HG02642 (cell line): ENCODE data around the gene TMEM132A.
"Not testable (repeated sequence)": the region's sequence is repeated elsewhere in the genome, so short reads cannot be mapped to it uniquely, and the experiment has no call there.

Source experiments
- ATAC-seq: cut with Tn5 transposase; IDR thresholded peaks from one replicate; pipeline ENCODE4 v1.9.1; 2021; ENCODE audit warnings: mild to moderate bottlenecking; ENCODE audit not compliant: unreplicated experiment, poor library complexity

The TMEM132A gene

DNA sequence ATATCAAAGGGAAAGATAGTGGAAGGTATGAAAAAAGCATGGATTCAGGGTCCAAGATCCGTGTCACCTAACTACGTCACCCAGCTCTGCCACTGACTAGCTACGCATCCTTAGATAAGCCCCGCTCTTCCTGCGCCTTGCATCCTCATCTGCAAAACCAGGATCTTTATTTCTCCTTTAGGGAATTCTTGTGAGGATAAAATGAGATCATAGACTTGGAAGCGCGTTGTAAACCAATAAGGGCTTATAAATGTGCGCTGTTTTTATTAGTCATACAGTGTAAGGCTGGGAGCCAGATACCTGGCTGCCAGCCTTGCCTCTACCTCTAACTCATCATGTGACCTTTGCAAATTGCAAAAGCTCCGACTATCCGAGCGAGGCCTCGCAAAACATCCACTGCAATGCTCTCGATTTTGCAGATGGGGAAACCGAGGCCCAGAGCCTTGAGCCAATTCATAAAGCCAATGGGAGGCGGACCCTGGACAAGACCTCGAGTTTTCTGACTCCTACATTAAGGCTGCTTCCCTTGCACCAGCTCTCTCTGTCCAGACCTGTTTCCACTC is 18.6 kb upstream of the TMEM132A start:
- ATAC-seq, result no peak

- ATAC-seq, result peak; percentile 77
These were observed 17.9 kb upstream of the TMEM132A start, which contains the start of gene PRPF19 for GRCh38 chr11:60906132-60906972. Gene PRPF19 (minus strand): TSS chr11:60906585. CDS start chr11:60906382, 203 bp downstream.

DNA sequence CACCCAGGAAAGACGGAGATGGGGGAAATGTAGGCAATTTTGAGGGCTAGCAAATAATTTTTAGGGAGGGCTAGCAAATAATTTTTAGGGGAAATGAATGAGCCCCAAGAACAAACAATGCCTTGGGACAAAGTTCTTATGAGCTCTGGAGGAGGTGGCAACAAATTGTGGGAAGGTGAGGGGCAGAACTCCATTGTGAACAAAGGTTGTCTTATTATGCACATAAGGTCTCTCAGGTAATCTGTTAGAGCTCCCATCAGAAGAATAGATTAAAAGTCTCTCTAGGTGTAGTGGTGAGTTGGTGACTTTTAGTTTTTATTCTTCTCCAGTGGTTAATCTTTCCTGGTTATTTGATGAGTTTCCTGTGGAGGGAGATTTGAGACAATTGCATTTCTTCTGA is 15.5 kb upstream of the TMEM132A start:
- ATAC-seq, result no peak

GRCh38 chr11:60909680-60910280 is 14.5 kb upstream of the TMEM132A start:
- ATAC-seq, result not testable (repeated sequence)

GRCh38 chr11:60910281-60910687 is 14.0 kb upstream of the TMEM132A start:
- ATAC-seq, result peak; percentile 32

- no peak for ATAC-seq
These were observed 13.4 kb upstream of the TMEM132A start for GRCh38 chr11:60910711-60911380.

DNA sequence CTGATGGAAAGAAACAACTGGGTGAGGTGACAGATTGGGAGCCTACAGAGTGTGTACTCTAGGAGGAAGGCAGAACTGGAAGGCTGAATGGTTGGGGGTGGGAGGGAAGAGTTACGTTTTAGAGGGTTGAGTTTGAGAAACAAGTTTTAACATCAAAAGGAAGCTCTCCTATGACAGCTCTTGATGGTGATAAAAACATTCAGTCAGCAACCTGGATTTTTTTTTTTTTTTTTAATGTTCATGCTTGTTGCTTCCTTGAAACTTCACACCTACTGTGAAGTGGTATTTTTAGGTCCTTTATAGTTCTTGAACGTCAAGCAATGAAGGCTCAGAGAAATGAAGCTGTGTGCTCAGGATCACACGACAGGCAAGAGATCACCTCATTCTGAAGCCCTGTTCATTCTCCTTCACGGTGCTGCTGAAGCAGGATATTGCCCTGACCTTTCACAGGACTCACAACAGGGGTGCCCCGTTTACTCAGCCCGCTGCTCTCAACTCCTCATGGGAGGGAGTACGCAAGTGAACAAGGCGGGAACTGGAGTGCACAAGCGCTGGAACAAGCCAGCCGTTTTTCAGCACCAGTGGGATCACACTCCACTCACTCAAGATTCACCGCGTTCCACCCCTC is 11.9 kb upstream of the TMEM132A start:
- no peak for ATAC-seq

DNA sequence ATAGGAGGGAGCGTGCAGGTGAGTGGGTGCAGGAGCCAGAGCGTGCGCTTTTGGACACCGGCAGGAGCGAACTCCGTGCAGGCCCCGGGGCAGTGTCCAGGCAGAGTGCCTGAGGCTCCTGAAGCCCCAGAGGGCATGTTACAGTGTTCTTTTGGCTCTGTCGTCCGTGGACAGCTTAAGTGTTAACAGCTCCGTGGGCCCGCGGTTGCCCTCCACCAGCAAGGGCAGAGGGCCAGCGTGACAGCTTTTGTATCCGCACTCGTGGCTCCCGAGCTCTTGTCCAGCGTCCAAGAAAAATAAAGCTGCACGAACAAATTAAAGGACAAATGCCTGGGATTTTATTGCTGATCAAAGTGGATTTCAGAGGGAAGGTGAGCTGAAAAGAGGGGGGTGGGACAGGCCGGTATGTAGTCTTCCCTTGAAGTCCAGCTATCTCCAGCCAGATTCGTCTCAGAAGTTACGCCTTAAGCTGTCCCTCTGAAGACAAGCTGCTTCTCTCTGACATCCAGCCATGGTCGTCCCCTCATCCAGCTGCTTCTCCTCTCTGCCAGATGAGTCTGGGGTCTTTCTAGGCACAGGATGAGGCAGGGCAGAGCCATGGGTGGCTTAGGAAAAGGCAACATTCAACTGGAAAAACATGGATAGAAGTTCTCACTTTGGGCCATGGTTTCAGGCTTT is 11.3 kb upstream of the TMEM132A start:
- ATAC-seq, result no peak

- peak; percentile 53 for ATAC-seq
These were observed 10.2 kb upstream of the TMEM132A start, which contains the start of gene TMEM109 for GRCh38 chr11:60913793-60914632. Gene TMEM109 (plus strand): TSS chr11:60914158. CDS start chr11:60919694, 5,536 bp downstream.

GRCh38 chr11:60914633-60915247 is 9.5 kb upstream of the TMEM132A start:
- peak; percentile 8 for ATAC-seq

DNA sequence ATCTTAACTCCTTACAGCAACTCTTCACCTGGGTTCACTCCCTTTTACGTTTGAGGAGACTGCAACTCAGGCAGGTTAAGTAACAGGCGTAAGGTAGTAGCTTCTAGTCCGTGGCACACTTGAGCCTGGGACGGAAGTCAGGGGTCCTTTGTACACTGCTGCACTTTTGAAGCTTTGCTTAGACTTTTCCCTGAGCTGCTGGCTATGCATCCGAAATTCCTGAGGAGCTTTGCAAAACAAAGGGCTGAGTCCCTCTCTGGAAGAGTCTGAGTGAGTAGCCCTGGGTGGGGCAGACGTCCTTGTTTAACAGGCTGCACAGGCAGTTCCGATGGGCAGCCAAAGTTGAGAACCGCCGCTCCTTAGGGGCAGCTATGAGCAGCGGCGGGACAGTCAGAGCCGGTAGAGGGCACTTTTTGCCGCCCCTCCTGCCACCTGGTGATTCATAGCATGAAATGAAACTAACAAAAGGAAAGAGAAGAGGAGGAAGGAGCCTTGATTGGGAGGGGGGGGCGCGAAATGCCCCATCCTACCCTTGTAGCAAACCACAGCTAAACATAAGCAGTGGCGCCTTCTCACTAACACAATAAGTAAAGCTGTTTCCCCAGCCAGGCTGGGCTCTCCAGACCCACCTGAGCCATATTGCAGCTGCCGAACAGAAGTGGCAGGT is 8.9 kb upstream of the TMEM132A start:
- ATAC-seq, result peak; percentile 44

DNA sequence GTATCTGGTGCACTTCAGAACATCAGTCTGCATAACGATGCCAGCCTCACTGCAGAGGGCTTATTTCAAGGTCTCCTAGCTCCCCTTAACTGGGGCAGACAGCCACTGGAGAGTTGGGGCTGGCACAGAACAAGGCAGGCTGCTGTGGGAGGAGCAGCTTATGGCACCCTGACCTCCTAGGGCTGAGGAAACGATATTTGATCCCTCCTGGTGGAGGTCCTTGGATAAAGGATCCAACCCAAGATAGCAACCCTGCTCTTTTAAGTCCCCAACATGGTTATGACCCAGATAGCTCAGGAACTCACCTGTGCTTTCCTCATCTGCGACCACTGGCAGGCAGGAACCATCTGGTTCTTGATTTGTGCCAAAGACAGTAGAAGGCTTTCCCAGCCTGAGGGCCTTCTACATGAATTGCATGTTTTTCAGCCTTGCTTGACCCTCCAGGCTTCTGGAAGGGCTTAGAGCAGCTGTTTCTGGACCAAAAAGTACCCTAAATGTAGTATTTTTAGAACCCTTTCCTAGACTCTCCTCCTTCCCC is 7.5 kb upstream of the TMEM132A start:
- ATAC-seq, result no peak

GRCh38 chr11:60917267-60917666 is 7.0 kb upstream of the TMEM132A start:
- ATAC-seq, result no peak

DNA sequence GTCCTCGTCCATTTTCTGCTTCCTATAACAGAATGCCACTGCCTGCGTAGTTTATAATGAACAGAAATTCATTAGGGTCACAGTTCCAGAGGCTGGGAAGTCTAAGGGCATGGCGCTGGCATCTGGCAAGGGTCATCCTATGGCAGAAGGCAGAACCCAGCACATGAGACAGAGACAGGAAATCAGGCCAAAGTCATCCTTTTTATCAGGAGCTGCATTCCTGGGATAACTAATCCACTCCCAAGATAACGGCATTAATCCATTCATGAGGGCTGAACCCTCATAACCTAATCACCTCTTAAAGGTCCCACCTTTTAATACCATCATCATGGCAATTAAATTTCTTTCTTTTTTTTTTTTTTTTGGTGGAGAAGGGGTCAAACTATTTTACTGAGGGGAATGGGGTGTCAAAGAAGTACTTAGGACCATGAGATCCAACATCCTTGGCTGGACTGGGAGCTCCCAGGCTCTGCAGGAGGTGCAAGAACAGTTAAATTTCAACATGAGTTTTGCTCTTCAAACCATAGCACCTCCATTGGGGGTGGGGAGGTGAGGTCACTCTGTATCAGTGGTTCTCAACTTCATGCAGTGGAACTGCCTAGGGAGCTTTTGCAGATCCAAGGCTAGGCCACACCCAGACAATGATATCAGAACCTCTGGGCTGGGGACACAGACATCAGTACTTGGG is 5.9 kb upstream of the TMEM132A start:
- ATAC-seq, result no peak

- ATAC-seq, result no peak
These were observed 5.4 kb upstream of the TMEM132A start for GRCh38 chr11:60918939-60919265.

DNA sequence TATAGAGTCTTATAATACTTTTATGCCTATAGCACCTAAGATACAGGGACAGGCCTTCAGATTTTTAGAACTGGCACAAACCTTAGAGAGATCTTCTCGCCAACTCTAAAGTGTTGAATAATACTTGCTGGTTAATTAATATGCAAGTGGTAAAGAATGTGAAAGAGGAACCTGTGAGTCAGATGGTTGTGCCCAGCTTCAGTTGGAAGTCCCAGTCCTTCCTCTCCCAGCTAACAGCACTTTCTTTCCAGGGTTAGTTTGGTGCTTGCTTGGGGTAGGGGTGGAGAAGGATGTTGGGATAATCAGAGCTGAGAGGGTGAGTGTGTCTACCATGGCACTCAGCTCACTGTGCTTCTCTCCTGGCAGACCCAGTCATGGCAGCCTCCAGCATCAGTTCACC is 4.9 kb upstream of the TMEM132A start:
- ATAC-seq, result no peak

DNA sequence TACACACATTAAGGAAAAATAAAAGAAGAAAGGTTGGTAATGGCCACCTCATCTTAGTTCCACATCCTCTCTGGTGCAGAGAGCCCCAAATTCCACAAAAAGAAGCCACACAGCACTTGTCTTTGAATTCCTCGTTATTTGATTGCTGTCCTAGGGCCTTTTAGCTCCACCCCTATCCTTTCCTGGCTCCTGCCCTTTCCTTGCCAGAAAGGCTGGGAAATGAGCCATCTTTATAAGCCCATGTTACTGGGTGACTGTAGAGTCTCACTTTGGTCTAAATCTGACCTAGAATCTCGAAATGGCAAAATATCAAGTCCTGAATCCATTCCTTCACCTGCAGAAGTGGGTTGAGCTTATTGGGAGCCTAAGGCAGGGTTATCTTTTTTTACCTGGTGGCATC is 4.3 kb upstream of the TMEM132A start:
- ATAC-seq, result no peak
